CD14-positive monocyte (primary cell): ENCODE results near the gene KCNE3. TPM values are rescaled to one million over a fixed set of nuclear protein-coding genes. Genes with fewer than 3 reads are reported as not detected.

ENCODE experiments used
- DNase-seq, 3 donors: peaks; one replicate each; pipeline ENCODE4 v3.0.0-alpha.2; 2011 to 2022
- H2AFZ ChIP-seq: 2 replicates; pipeline ENCODE4 v1.6.0; 2012; ENCODE audit warnings: mild to moderate bottlenecking, low read depth, low read length, inconsistent platforms; ENCODE audit not compliant: insufficient read depth, poor library complexity, severe bottlenecking
- H3K27ac ChIP-seq, 2 donors: 1 replicate in 1 of 2; 2 replicates in 1 of 2; pipeline ENCODE4 v1.5.1; 2012 to 2013; ENCODE audit warnings: low read length in 2 of 2, control low read depth in 1 of 2, inconsistent platforms in 1 of 2, low read depth in 1 of 2, mild to moderate bottlenecking in 1 of 2
- H3K27me3 ChIP-seq, 2 donors: one replicate each; pipeline versions ENCODE4 v1.6.0 to v1.6.1; 2011 to 2013; ENCODE audit warnings: low read length in 2 of 2; ENCODE audit not compliant: control insufficient read depth in 2 of 2, insufficient read depth in 2 of 2
- H3K36me3 ChIP-seq, 2 donors: replicated peaks in 1 of 2; 1 replicate in 1 of 2; 2 replicates in 1 of 2; pipeline versions ENCODE4 v1.5.1 to v1.6.1; 2012 to 2013; ENCODE audit warnings: low read length in 2 of 2, control low read depth in 1 of 2, inconsistent platforms in 1 of 2, mild to moderate bottlenecking in 1 of 2; ENCODE audit not compliant: insufficient read depth in 2 of 2, control insufficient read depth in 1 of 2
- H3K4me1 ChIP-seq, 2 donors: 1 replicate in 1 of 2; 2 replicates in 1 of 2; pipeline versions ENCODE4 v1.5.1 to v1.6.1; 2012 to 2013; ENCODE audit warnings: low read length in 2 of 2, control low read depth in 1 of 2, inconsistent platforms in 1 of 2, mild to moderate bottlenecking in 1 of 2, moderate library complexity in 1 of 2; ENCODE audit not compliant: insufficient read depth in 2 of 2, control insufficient read depth in 1 of 2
- H3K4me2 ChIP-seq: replicated peaks from 2 replicates; pipeline ENCODE3; 2012; ENCODE audit warnings: low read length, moderate library complexity, mild to moderate bottlenecking; ENCODE audit not compliant: poor library complexity, severe bottlenecking; ENCODE audit errors: extremely low read depth
- H3K4me3 ChIP-seq, 3 experiments: fragments of 200-600 bp in 1 of 3; sonication (generic) in 1 of 3; replicated peaks in 1 of 3; 1 replicate in 2 of 3; 2 replicates in 1 of 3; pipeline ENCODE4 v1.5.1; 2011 to 2013; ENCODE audit warnings: low read length in 3 of 3, mild to moderate bottlenecking in 3 of 3, control low read depth in 2 of 3, low read depth in 2 of 3, inconsistent platforms in 1 of 3, moderate library complexity in 1 of 3
- H3K79me2 ChIP-seq: 2 replicates; pipeline ENCODE4 v1.6.0; 2012; ENCODE audit warnings: mild to moderate bottlenecking, control low read depth, inconsistent platforms, low read length, moderate library complexity; ENCODE audit not compliant: insufficient read depth
- H3K9ac ChIP-seq: 2 replicates; pipeline ENCODE4 v1.6.0; 2017; ENCODE audit warnings: low read length, mild to moderate bottlenecking; ENCODE audit not compliant: insufficient read depth, poor library complexity, severe bottlenecking
- H3K9me3 ChIP-seq, 2 donors: replicated peaks in 1 of 2; 1 replicate in 1 of 2; 2 replicates in 1 of 2; pipeline versions ENCODE4 v1.5.1 to v1.6.1; 2012 to 2013; ENCODE audit warnings: low read length in 2 of 2, control low read depth in 1 of 2; ENCODE audit not compliant: control insufficient read depth in 1 of 2, insufficient read depth in 1 of 2
- H4K20me1 ChIP-seq: 2 replicates; pipeline ENCODE4 v1.6.0; 2012; ENCODE audit warnings: mild to moderate bottlenecking, low read length, control low read depth, moderate library complexity; ENCODE audit not compliant: insufficient read depth
- H3K27ac Mint-ChIP-seq, 7 donors: one replicate each; pipeline ENCODE4 v1.8.0; 2020; ENCODE audit warnings: mild to moderate bottlenecking in 7 of 7, mixed read lengths in 7 of 7, moderate library complexity in 6 of 7, inconsistent platforms in 2 of 7
- H3K27me3 Mint-ChIP-seq, 3 donors: one replicate each; pipeline ENCODE4 v1.8.0; 2021 to 2022; ENCODE audit warnings: low read depth in 3 of 3, mild to moderate bottlenecking in 3 of 3, mixed read lengths in 3 of 3, moderate library complexity in 3 of 3, inconsistent platforms in 1 of 3
- H3K36me3 Mint-ChIP-seq, 2 donors: one replicate each; pipeline ENCODE4 v1.8.0; 2020; ENCODE audit warnings: mixed read lengths in 2 of 2, inconsistent platforms in 1 of 2, mild to moderate bottlenecking in 1 of 2
- H3K4me1 Mint-ChIP-seq: one replicate; pipeline ENCODE4 v1.8.0; 2020; ENCODE audit warnings: mild to moderate bottlenecking, mixed read lengths
- H3K4me3 Mint-ChIP-seq, 2 donors: one replicate each; pipeline ENCODE4 v1.8.0; 2020; ENCODE audit warnings: mild to moderate bottlenecking in 2 of 2, mixed read lengths in 2 of 2, moderate library complexity in 1 of 2
- H3K9me3 Mint-ChIP-seq, 7 donors: one replicate each; pipeline ENCODE4 v1.8.0; 2020 to 2022; ENCODE audit warnings: mixed read lengths in 7 of 7, mild to moderate bottlenecking in 6 of 7, moderate library complexity in 6 of 7, inconsistent platforms in 2 of 7
- WGBS: methylation state at CpG from one replicate; pipeline ENCODE4 v1.1.5; 2013; ENCODE audit warnings: missing lambda C conversion rate; ENCODE audit not compliant: insufficient coverage; 5-methylcytosine and 5-hydroxymethylcytosine counted together
- intact Hi-C, 2 donors: fragments of 100-400 bp; cut with micrococcal nuclease; formaldehyde crosslinking; loops; one replicate each; pipeline versions ENCODE4 v1.15.0 to v1.15.1; 2023
- polyA plus RNA-seq, 3 donors: library from polyadenylated mRNA; depleted of rRNA in 1 of 3; unstranded in 2 of 3; stranded (reverse) in 1 of 3; fragments of 300-500 nt in 2 of 3; fragments of >200 nt in 1 of 3; fragmentation: Illumina TruSeq in 2 of 3; gene quantifications; 1 replicate in 2 of 3; 2 replicates in 1 of 3; pipeline ENCODE4 v1.2.3, GENCODE V29; 2012 to 2021
- TF ChIP-seq, protein P1 (sequence below): fragments of 200-600 bp; IDR thresholded peaks from one replicate; pipeline ENCODE4 v1.8.0; 2022; ENCODE audit warnings: antibody characterized with exemption, mild to moderate bottlenecking

The KCNE3 gene
- polyA plus RNA-seq, 3 donors: 29.9 to 76.6 (median 41.0) TPM

DNA sequence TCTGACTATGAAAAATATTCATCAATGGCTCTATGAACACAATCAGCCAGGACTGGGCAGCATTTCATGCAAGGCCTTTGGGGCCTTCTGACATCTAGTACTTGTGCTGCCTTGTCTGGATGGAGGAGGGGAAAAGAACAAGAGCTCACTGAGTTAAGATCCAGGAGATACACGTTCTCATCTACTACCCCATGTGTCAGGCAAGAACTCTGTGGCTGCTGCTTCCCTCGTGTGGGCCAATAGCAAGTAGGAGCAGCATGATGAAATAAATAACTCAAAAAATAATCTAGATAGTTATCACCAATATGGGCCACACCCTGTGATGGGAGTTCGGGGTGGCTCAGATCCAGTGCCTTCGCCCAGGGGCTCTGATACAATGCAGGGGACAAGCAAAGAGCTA is 7.3 kb downstream of the KCNE3 start:
- Mint-ChIP-seq H3K36me3 (peaks cover 11 to 38% of the 10 kb centered on the region in 2 donors), H3K4me3 (no peak overlapping the region), H3K27ac (no peak overlapping the region), H3K4me1 (peaks cover 63% of the 10 kb centered on the region), H3K27me3 (peaks cover 0 to 1% (median 0%) of the 10 kb centered on the region in 3 donors), H3K9me3 (peaks cover 0 to 4% (median 0%) of the 10 kb centered on the region in 7 donors)
- Histone ChIP-seq H2AFZ (no peak overlapping the region), H3K4me2 (peak overlapping the region; percentile 91), H3K36me3 (peaks cover 30 to 37% of the 10 kb centered on the region in 2 donors), H3K4me3 (peak overlapping the region; percentile 81 to 99 (median 97)), H3K27ac (peak overlapping the region; percentile 78 to 93), H3K27me3 (no peaks in the 10 kb centered on the region), H4K20me1 (peaks cover 55% of the 10 kb centered on the region), H3K9ac (peak overlapping the region; percentile 80), H3K4me1 (peaks cover 67 to 70% of the 10 kb centered on the region in 2 donors), H3K9me3 (no peaks in the 10 kb centered on the region), H3K79me2 (peaks cover 85% of the 10 kb centered on the region)
- TF ChIP-seq, protein P1, sequence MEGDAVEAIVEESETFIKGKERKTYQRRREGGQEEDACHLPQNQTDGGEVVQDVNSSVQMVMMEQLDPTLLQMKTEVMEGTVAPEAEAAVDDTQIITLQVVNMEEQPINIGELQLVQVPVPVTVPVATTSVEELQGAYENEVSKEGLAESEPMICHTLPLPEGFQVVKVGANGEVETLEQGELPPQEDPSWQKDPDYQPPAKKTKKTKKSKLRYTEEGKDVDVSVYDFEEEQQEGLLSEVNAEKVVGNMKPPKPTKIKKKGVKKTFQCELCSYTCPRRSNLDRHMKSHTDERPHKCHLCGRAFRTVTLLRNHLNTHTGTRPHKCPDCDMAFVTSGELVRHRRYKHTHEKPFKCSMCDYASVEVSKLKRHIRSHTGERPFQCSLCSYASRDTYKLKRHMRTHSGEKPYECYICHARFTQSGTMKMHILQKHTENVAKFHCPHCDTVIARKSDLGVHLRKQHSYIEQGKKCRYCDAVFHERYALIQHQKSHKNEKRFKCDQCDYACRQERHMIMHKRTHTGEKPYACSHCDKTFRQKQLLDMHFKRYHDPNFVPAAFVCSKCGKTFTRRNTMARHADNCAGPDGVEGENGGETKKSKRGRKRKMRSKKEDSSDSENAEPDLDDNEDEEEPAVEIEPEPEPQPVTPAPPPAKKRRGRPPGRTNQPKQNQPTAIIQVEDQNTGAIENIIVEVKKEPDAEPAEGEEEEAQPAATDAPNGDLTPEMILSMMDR: no peak
- 80% methylated on average over 1 of the region's 4 CpGs for WGBS
- intact Hi-C loops: loop anchor here in 1 of 2 donors (5.0 kb wide), 1 partner anchor 63 kb away; the partner anchor contains the start of gene PGM2L1
- DNase-seq: no peak

- H3K9me3 Mint-ChIP-seq: peaks cover 0 to 4% (median 0%) of the 10 kb centered on the region in 7 donors
- DNase-seq: no peak
- no peak overlapping the region for H3K4me3 Mint-ChIP-seq
- peak overlapping the region in 1 of 2 donors; percentile 93 for H3K27ac ChIP-seq
- WGBS: no CpG with 5 or more reads among the region's 1 CpG
- H3K27me3 ChIP-seq: no peaks in the 10 kb centered on the region
- H3K27ac Mint-ChIP-seq: no peak overlapping the region
- H3K79me2 ChIP-seq: peaks cover 84% of the 10 kb centered on the region
- H3K4me1 Mint-ChIP-seq: peaks cover 61% of the 10 kb centered on the region
- H3K36me3 ChIP-seq: peaks cover 30 to 40% of the 10 kb centered on the region in 2 donors
- peaks cover 62 to 66% of the 10 kb centered on the region in 2 donors for H3K4me1 ChIP-seq
- TF ChIP-seq, protein P1: no peak
- no peak overlapping the region for H2AFZ ChIP-seq
- H3K9ac ChIP-seq: peak overlapping the region; percentile 33
- peaks cover 60% of the 10 kb centered on the region for H4K20me1 ChIP-seq
- H3K36me3 Mint-ChIP-seq: peaks cover 14 to 36% of the 10 kb centered on the region in 2 donors
- intact Hi-C loops: loop anchor here in 1 of 2 donors (5.0 kb wide), 1 partner anchor 33 kb away; the partner anchor contains the start of gene LIPT2
- peak overlapping the region; percentile 81 to 99 (median 97) for H3K4me3 ChIP-seq
- peaks cover 0 to 1% (median 0%) of the 10 kb centered on the region in 3 donors for H3K27me3 Mint-ChIP-seq
- peak overlapping the region; percentile 91 for H3K4me2 ChIP-seq
- no peaks in the 10 kb centered on the region for H3K9me3 ChIP-seq
Observed at GRCh38 chr11:74459584-74459983, 7.8 kb downstream of the KCNE3 start.
